ENCODE measurements around the gene SMIM13. TPM values are rescaled to one million over a fixed set of nuclear protein-coding genes. Genes with fewer than 3 reads are reported as not detected.
A peak's percentile ranks its signal among the peaks of the same experiment; 100 is the strongest.
"Not testable (repeated sequence)": the region's sequence is repeated elsewhere in the genome, so short reads cannot be mapped to it uniquely, and the experiment has no call there.

SMIM13 gene
- total RNA-seq, 1 experiment from 2014 or later = 17.7 TPM

- DNase-seq (ENCODE audit: low read depth) = peak; percentile 34
These were observed 10.1 kb upstream of the SMIM13 start for GRCh38 chr6:11083491-11083890.

- no peak for DNase-seq (ENCODE audit: low read depth)
These were observed 9.7 kb upstream of the SMIM13 start for GRCh38 chr6:11083956-11084355.

DNA sequence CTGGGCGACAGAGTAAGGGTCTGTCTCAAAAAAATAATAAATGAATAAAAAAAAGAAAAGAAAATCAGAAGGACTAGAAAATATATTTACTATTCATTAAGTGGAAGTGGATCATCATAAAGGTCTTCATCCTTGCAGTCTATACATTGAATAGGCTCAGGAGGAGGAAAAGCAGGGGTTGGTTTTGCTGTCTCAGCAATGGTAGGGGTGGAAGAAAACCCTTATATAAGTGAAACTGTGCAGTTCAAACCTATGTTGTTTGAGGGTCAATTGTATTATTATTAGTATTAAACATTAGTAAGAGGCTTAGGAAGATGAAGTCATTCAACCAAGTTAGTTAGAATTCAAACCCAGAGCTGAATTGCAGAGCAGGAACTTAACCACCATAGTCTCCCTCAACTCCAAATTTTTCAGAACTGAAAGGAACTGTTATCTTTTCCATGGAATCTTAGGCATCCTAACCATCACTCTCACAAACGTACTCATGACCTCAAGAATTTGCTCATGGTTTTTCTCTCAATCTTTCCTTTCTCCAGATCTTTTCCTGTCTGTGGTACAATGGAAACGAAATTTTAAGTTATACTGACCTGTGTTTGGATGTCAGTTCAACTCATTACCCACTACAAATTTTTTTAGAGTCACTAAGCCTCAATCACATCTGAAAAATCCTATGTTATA is 7.7 kb upstream of the SMIM13 start:
- peak; percentile 10 for DNase-seq (ENCODE audit: low read depth)

DNA sequence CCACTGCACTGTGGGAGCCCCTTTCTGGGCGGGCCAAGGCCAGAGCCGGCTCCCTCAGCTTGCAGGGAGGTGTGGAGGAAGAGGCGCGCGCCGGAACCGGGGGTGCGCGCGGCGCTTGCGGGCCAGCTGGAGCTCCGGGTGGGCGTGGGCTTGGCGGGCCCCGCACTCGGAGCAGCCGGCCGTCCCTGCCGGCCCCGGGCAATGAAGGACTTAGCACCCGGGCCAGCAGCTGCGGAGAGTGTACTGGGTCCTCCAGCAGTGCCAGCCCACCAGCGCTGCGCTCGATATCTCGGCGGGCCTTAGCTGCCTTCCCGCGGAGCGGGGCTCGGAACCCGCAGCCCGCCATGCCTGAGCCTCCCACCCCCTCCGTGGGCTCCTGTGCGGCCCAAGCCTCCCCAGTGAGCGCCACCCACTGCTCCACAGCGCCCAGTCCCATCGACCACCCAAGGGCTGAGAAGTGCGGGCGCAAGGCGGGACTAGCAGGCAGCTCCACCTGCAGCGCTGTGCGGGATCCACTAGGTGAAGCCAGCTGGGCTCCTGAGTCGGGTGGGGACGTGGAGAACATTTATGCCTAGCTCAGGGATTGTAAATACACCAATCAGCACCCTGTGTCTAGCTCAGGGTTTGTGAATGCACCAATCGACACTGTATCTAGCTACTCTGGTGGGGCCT is 6.4 kb upstream of the SMIM13 start:
- DNase-seq (ENCODE audit: low read depth) = not testable (repeated sequence)

GRCh38 chr6:11089695-11090094 is 3.9 kb upstream of the SMIM13 start:
- DNase-seq (ENCODE audit: low read depth) = no peak

DNA sequence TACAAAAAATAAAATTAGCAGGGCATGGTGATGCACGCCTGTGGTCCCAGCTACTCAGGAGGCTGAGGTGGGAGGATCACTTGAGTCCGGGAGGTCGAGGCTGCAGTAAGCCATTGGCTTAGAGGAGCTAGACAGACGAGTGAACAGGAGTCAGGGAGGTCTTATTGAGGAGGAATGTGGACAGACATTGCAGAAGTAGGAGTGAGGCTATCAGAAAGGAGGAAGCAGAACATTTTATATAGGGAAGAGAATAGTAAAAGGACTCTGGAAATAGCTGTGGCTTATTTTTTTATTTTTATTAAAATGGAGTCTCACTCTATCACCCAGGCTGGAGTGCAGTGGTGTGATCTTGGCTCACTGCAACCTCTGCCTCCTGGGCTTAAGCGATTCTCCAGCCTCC is 2.5 kb upstream of the SMIM13 start:
- not testable (repeated sequence) for DNase-seq (ENCODE audit: low read depth)

DNA sequence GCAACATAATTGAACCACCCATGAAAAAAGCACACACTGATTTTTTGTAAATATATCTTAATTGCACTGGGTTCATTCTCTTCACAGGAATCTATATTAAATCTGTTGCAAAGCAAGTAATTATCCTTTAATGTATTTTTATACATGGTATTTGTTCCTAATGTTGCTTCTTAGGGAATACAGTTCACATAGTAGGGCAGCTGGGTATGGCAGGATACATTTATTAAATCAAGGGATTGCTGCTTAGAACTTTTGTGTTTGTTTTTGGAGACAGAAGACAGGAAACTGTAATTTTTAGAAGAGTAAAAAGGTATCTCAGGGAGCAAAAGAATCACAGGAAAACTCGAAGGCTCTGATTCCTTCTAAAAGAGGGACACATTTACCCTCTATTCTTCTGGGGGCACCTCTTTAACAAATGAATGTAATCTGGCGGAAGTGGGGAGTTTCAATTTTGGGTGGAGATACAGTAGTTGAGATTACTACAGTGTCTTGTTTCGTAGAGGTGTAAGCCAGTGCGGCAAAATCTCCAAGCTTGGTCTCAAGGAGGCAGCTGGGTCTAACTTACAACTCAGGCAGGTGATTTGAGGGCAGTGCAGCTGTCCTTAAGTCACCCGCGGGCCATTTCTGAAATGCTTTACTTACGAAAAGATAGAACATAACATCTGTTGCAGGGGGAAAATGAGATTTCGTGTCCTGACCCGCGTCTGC is 812 bp upstream of the SMIM13 start:
- no peak for DNase-seq (ENCODE audit: low read depth)

- no peak for DNase-seq (ENCODE audit: low read depth)
These were observed 333 bp upstream of the SMIM13 start for GRCh38 chr6:11093376-11093625.

- peak; percentile 50 for DNase-seq (ENCODE audit: low read depth)
These were observed 797 bp downstream of the SMIM13 start for GRCh38 chr6:11094411-11094851.

DNA sequence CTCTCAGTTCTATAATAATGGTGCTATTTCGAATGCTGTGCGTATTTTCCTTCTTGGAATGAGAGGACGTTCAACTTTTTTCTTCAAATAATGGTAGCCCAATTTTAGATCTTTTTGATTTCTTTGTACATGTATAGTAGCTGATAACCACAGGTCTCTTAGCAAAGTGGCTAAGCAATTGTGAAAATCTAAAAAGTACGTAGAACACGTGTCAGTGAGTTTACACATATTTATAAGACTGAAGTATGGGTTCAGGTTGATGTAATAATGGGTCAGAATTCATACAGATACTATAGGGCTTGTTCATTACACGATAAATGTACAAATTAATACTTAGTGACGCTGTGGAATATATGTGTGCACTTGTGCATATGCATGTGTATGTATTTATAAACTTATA is 1.3 kb downstream of the SMIM13 start:
- no peak for DNase-seq (ENCODE audit: low read depth)

DNA sequence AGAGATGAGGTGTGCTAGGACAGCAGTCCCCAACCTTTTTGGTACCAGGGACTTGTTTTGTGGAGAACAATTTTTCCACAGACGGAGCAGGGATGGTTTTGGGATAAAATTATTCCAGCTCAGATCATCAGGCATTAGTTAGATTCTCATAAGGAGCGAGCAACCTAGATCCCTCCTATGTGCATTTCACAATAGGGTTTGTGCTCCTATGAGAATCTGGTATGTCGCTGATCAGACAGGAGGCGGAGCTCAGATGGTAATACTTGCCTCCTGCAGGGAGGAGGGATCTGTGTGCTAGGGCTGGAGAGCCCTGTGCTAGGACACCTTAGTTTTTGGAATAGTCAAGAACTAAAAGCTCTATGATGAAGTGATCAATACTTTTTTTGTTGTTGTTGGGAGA is 2.5 kb downstream of the SMIM13 start:
- no peak for DNase-seq (ENCODE audit: low read depth)

- DNase-seq (ENCODE audit: low read depth) = no peak
These were observed 3.8 kb downstream of the SMIM13 start for GRCh38 chr6:11097476-11097875.

DNA sequence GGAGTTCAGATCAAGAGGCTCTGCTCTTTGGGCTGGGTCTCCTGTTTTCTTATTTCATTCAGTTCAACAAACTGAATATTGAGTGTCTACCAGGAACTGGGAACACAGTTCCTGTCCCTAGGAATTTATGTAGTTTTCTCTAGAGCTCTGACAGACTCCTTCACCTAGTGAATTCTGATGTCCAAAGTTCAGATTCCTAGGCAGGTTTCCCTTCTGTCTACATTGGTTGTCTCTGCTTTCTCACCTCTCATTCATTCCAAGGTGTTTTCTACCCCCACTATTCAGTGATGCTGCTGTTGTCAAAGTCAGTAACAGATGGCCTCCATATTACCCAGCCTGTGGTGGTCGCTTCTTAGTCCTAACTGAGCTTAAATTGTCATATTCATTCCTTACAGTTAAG is 4.4 kb downstream of the SMIM13 start:
- no peak for DNase-seq (ENCODE audit: low read depth)

GRCh38 chr6:11101417-11101816 is 7.8 kb downstream of the SMIM13 start:
- DNase-seq (ENCODE audit: low read depth) = no peak

DNA sequence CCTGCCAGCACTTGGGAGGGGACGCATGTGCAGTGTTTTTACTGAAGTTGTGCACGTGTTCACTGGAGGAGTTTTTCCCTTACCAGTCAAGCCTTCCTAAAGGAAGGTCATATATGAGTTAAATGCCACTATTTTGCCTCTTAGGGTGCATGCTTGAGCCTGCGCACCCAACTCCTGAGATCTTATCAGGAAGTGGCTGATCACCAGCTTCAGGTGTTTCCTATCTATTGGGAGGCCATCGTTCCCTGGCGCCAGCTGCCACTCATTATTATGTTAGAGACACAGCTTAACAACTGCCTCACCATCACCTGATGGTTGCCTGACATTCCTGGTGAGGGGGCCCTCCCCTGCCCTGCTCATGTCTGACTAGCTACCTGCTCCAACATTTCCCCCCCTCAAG is 9.4 kb downstream of the SMIM13 start:
- no peak for DNase-seq (ENCODE audit: low read depth)

DNA sequence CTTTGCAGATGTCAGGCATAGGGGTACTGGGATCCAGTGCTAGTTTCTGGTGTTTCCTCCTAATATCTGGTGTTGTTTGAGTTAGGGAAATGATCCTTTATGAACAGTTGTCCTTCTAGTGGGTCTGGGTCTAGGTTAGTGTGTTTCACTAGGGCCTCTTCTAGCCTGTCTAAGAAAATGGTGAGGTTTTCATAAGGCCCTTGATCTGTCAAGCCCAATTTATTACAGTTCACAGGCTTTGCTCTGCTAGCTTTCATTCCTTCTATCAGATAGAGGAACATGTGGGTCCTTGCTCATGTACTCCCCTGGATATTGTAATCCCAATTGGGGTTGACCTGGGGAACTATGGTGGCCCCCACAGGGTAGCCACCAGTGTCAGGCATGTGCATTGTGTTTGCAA is 15.1 kb downstream of the SMIM13 start:
- no peak for DNase-seq (ENCODE audit: low read depth)

GRCh38 chr6:11110921-11111768 is 17.5 kb downstream of the SMIM13 start, which contains the start of gene ERVFRD-1:
ERVFRD-1 (minus strand) TSS chr6:11111725; CDS start chr6:11105310, 6,415 bp downstream.
- no peak for DNase-seq (ENCODE audit: low read depth)

GRCh38 chr6:11111769-11112437 is 18.3 kb downstream of the SMIM13 start:
- DNase-seq (ENCODE audit: low read depth) = no peak

DNA sequence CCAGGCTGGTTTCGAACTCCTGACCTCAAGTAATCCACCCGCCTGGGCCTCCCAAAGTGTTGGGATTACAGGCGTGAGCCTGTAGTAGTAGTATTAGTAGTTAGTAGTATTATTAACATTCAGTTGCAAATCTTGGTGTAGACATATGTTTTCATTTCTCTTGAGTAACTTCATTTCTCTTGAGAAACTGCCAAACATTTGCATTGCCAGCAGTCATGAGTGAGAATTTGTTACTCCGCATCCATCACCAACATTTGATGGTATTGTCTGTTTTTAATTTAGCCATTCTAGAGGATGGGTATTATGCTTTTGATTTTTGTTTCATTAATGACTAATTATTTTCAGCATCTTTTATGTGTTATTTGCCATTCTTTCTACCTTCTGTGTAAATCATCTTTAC is 19.4 kb downstream of the SMIM13 start:
- no peak for DNase-seq (ENCODE audit: low read depth)

- peak; percentile 53 for DNase-seq (ENCODE audit: low read depth)
These were observed 22.3 kb downstream of the SMIM13 start for GRCh38 chr6:11115808-11116536.
